PFSK-1 (cell line): ENCODE data around the gene TOGARAM1.

Experiments used
- POLR2AphosphoS5 ChIP-seq: IDR thresholded peaks from 2 replicates; pipeline ENCODE4 v1.6.1; 2012; ENCODE audit warnings: low read depth, mild to moderate bottlenecking, control low read depth, low read length, moderate library complexity
- SIN3A ChIP-seq: IDR thresholded peaks from 2 replicates; pipeline ENCODE4 v1.6.1; 2012; ENCODE audit warnings: mild to moderate bottlenecking, low read length, moderate library complexity, borderline replicate concordance; ENCODE audit not compliant: insufficient read depth

DNA sequence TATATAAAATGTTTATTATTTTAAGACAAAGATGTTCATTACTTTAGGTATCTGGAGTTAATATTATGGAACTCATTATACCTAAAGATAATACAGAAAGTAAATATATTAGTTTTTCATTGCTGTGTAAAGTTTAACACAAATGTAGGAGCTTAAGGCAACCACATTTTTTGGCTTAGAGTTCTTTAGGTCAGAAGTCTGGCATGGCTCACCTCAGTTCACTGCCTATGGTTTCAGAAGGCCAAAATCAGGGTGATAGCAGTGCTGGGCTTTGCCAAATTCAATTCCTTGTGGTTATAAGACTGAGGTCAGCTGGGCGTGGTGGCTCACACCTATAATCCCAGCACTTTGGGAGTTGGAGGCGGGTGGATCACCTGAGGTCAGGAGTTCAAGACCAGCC, 86.4 kb downstream of the TOGARAM1 start:
- TF ChIP-seq SIN3A: no peak
- TF ChIP-seq POLR2AphosphoS5: no peak
